Gastrocnemius medialis (tissue), 4 donors: ENCODE measurements around the gene ROMO1.

ENCODE experiments used
- POLR2A ChIP-seq, 2 donors: fragments of 450-650 bp; IDR thresholded peaks; one replicate each; pipeline ENCODE4 v1.6.1; 2017; ENCODE audit warnings: antibody characterized with exemption in 2 of 2, mild to moderate bottlenecking in 2 of 2, moderate library complexity in 2 of 2
- TF ChIP-seq, protein P1 (sequence below), 5 experiments: fragments of 450-650 bp in 3 of 5; fragments of 200-600 bp in 2 of 5; sonication (generic) in 2 of 5; IDR thresholded peaks in 4 of 5; conservative IDR thresholded peaks in 1 of 5; 1 replicate in 4 of 5; 2 replicates in 1 of 5; pipeline ENCODE4 v1.5.1; 2016 to 2019; ENCODE audit warnings: antibody characterized with exemption in 5 of 5, mild to moderate bottlenecking in 3 of 5, moderate library complexity in 3 of 5

DNA sequence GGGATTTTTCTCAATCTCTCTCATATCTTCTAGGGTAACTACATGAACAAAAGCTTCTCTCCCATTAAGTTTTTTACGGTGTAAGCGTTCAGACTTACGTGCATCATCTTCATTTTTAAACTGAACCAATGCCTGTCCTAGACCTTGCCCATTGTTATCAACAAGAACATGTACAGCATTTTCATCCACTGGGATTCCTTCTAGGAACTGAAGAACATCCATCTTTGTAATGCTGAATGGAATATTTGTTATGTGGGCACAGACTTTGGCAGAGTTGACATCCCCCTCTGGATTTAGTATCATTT is 45.8 kb upstream of the ROMO1 start:
- TF ChIP-seq, protein P1, sequence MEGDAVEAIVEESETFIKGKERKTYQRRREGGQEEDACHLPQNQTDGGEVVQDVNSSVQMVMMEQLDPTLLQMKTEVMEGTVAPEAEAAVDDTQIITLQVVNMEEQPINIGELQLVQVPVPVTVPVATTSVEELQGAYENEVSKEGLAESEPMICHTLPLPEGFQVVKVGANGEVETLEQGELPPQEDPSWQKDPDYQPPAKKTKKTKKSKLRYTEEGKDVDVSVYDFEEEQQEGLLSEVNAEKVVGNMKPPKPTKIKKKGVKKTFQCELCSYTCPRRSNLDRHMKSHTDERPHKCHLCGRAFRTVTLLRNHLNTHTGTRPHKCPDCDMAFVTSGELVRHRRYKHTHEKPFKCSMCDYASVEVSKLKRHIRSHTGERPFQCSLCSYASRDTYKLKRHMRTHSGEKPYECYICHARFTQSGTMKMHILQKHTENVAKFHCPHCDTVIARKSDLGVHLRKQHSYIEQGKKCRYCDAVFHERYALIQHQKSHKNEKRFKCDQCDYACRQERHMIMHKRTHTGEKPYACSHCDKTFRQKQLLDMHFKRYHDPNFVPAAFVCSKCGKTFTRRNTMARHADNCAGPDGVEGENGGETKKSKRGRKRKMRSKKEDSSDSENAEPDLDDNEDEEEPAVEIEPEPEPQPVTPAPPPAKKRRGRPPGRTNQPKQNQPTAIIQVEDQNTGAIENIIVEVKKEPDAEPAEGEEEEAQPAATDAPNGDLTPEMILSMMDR (IDR thresholded peaks at IDR 0.05 in 4 of 5, conservative IDR thresholded peaks at IDR 0.05 in 1 of 5): no peak
- no peak for TF ChIP-seq POLR2A (IDR thresholded peaks at IDR 0.05)
